Left kidney (tissue), 2 donors: ENCODE data around the gene FAM72A. TPM values are rescaled to one million over a fixed set of nuclear protein-coding genes. Genes with fewer than 3 reads are reported as not detected.
"Not testable (repeated sequence)": the region's sequence is repeated elsewhere in the genome, so short reads cannot be mapped to it uniquely, and the experiment has no call there.

Source experiments
- DNase-seq: peaks from one replicate; pipeline ENCODE4 v3.0.0-alpha.2; 2013
- polyA plus RNA-seq: library from polyadenylated mRNA; unstranded; fragments of 120-200 nt; gene quantifications from one replicate; pipeline ENCODE4 v1.2.1, GENCODE V29; 2013; ENCODE audit not compliant: insufficient read length

FAM72A gene
- polyA plus RNA-seq, 1 donor = 6.2 TPM

DNA sequence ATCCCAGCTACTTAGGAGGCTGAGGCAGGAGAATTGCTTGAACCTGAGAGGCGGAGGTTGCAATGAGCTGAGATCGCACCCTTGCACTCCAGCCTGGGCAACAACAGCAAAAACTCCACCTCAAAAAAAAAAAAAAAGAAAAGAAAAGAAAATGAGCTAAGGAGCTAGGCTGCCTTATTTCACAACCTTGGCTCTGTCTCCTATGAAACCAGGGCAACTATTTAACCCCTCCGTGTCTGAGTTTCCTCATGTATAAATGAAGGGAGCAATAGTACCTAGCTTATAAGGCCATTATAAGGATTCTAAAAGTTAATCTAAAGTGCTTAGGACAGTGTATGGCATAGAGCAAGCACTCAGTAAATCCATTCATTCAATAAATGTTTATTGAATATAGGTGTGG lies 32.8 kb downstream of the FAM72A start:
- not testable (repeated sequence) for DNase-seq

DNA sequence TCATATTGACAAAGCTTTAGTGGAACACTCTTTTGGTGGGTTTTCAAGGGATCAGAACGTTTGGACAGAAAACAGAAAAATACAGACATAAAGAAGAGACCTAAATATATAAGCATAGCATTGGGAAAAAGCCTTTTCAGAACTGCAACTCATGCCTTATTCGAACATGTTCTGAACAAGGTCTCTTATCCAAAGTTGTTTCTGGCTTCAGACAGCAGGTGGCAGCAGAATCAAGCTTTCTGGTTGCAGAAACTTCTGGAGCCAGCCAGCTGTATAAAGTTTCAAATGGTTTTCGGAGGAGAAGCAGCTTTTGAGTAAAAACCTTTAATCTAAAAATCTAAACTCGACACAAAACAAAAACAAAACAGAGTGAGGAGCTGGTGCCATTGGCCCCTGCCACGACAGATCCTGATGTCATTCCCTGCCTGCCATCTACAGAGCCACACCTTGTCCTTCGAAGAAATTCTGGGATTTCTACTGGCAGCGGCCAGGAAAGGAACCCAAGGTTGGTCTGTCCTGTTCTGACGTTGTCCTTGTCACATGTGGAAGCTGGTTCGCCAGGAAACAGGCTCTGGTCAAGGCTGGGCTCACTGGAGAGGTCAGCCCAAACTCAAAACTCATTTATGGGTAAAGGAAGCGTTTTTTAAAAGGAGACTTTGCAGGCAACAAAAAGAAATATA lies 35.1 kb downstream of the FAM72A start:
- DNase-seq = not testable (repeated sequence)

DNA sequence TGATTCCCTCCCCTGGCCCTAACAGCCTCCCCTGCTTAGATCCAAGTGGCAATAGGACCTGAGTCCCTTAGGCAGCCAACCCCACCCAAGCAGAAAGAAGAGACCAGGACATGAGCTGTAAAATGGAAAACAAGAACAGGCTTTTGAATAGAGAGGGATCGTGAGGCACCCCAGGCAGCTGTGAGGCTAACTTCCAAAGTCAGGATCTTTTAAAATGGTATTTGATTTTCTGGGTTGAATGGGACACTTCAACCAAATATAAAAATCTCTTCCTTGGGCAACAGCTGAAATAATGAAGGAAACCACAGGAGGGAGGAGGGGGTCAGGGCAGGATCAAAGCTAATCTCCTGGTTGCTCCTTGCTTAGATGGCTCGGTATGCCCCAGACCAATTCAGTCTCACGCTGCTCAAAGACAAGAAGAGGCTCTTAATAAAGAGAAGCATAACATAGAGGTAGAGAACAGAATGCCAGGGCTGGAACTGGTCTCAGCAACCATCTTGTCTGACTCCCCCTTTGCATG lies 56.8 kb downstream of the FAM72A start:
- no peak for DNase-seq

DNA sequence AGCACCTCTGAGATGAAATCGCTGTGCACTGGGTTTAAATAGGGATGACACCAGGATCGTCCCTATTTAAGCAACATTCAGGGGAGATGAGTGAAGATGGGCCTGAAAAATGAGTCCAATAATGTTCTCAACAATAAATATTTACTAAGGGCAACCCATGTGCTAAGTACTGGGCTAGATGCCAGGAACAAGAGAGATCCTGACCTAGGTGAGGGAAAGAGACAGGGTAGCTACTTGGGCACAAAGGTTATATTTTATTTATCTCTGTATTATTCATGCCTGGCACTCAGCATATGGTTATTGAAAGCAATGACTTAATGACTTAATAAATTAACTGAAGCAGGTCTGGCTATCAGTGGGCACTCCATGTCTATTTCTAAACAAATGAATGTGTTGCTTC lies 58.0 kb downstream of the FAM72A start:
- no peak for DNase-seq

DNA sequence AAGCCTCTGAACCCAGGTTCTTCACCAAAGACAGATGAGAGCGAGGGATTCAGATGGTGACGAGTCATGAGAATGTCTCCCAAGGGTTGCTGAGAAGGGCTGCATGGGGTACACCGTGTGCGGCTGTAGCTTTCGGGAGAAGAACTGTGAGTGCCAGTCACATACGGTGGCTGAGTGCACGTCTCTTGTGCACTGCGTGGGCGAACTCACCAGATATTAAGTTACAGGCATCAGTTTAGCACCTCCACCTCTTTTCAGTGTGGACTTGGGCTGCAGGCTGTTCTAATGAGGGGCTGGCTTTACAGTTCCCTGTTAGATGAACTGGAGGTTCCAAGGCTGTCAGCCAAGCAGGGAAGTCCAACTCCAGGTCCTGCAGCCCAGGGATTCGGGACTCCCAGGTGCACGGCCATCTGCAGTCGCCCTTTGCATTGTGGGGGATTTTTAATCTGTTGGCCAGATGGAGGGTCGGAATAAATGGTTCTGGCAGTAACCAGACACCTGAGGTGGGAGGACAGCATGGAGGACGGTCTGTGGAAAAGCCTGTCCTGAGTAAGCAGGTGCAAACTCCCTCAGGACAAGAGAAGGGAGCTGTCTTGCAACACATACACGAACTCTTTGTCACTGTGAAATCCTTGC lies 59.0 kb downstream of the FAM72A start:
- DNase-seq = peak; percentile 31

DNA sequence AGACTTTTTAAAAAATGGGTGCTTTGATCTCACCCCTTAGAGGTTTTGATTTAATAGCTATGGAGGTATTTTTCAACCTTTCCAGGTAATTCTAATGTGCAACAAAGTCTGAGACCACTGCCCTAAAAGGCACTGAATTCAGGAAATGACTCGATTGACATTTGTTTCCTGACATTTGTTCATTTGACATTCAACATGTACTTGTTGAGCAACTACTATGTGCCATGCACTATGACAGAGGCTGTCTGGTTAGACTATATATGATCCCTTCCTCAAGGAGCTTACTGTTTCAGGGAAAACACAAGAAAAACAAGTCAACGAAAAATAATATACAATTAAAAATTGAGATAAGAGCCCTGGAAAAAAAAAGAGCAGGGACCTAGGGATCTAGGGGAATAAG lies 59.9 kb downstream of the FAM72A start:
- no peak for DNase-seq

DNA sequence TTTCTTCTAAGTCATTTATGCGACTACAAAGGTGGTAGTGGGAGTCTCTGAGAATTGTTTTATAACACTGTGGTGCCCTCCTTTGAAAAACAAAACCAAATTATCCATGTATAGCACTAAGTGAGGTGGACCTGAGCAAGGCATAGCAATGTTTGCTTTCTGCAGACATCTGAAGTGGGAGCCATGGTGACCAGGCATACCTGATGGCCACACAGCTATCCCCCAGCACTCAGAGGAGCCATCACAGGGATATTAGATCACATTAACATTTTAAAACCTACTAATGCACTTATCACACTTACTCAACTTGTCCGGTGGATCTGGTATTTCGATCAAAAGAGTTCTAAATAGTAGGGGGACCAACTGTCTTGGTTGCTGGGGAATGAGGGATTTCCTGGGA lies 60.6 kb downstream of the FAM72A start:
- DNase-seq = no peak

DNA sequence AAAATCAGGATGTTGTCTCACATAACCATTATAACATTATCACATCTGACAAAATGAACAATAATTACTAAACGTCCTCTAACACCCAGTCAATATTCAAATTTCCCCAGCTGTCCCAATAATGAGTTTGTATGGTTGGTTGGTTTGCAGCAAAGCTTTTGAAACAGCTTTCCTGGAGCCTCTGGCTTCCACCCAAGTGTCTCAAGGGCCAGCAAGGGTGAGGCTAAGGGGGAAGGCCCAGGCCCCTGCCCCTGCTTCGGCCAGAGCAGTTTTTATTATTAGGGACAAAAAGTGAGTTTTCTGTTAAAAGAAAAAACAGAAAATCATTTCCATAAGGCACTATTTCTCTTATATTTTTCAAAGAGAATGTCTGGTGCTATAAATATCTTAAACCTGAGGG lies 66.4 kb downstream of the FAM72A start:
- DNase-seq = no peak

Other genes with a start within 250 kb of the FAM72A start
- 2.3 TPM for gene RAB7B, start 199.4 kb downstream of the FAM72A start, polyA plus RNA-seq
- 0.28 TPM for gene CTSE, start 178.9 kb downstream of the FAM72A start, polyA plus RNA-seq
- 6.2 TPM for gene RHEX, start 149.7 kb downstream of the FAM72A start, polyA plus RNA-seq
- gene AVPR1B, start 85.5 kb downstream of the FAM72A start, polyA plus RNA-seq = 0.85 TPM
- gene SRGAP2, start 702 bp upstream of the FAM72A start, polyA plus RNA-seq = 60.9 TPM